C4-2B (cell line): ENCODE measurements around the gene OR10A6.

Experiments
- H3K27ac ChIP-seq: fragments of 450-650 bp; 2 replicates; pipeline ENCODE4 v1.5.1; 2017
- CTCF ChIP-seq: fragments of 450-650 bp; conservative IDR thresholded peaks from 2 replicates; pipeline ENCODE4 v1.5.1; 2017; ENCODE audit warnings: mild to moderate bottlenecking
- ZFX ChIP-seq: fragments of 450-650 bp; IDR thresholded peaks from 2 replicates; pipeline ENCODE4 v1.6.1; 2017

OR10A6 gene

GRCh38 chr11:7931168-7931567 is at the start of gene OR10A6:
Gene OR10A6 (minus strand): TSS chr11:7931268. CDS start chr11:7928662, 2,606 bp downstream.
- TF ChIP-seq ZFX (no peak), CTCF (no peak)

GRCh38 chr11:7977232-7977917 is 46.3 kb upstream of the OR10A6 start:
- H3K27ac ChIP-seq = no peak overlapping the region
- TF ChIP-seq ZFX = no peak
- no peak for TF ChIP-seq CTCF

More at GRCh38 chr11:7931168-7931567, at the start of gene OR10A6:
- H3K27ac ChIP-seq = no peak within 1 kb of the TSS

GRCh38 chr11:7974668-7975067 is 43.6 kb upstream of the OR10A6 start:
- TF ChIP-seq ZFX (no peak), CTCF (no peak)
- no peak overlapping the region for H3K27ac ChIP-seq

- no peak overlapping the region for H3K27ac ChIP-seq
- TF ChIP-seq ZFX = no peak
- no peak for TF ChIP-seq CTCF
Measured at GRCh38 chr11:7973011-7973410, 41.9 kb upstream of the OR10A6 start.

- no peak for TF ChIP-seq ZFX
- no peak for TF ChIP-seq CTCF
- no peak overlapping the region for H3K27ac ChIP-seq
Measured at GRCh38 chr11:7971846-7972245, 40.8 kb upstream of the OR10A6 start.

- TF ChIP-seq CTCF = no peak
- no peak for TF ChIP-seq ZFX
- no peak overlapping the region for H3K27ac ChIP-seq
Measured at GRCh38 chr11:7969756-7970646, 38.9 kb upstream of the OR10A6 start.

- TF ChIP-seq ZFX (no peak), CTCF (no peak)
- H3K27ac ChIP-seq = no peak overlapping the region
Measured at GRCh38 chr11:7968686-7969085, 37.6 kb upstream of the OR10A6 start.
